ENCODE data around the gene RORB. TPM values are rescaled to one million over a fixed set of nuclear protein-coding genes. Genes with fewer than 3 reads are reported as not detected.

RORB gene
- total and polyA plus RNA-seq, 2 donors (not counting 1 experiment from before 2014, with no cell fraction given) = 0.24 to 4.3 TPM

DNA sequence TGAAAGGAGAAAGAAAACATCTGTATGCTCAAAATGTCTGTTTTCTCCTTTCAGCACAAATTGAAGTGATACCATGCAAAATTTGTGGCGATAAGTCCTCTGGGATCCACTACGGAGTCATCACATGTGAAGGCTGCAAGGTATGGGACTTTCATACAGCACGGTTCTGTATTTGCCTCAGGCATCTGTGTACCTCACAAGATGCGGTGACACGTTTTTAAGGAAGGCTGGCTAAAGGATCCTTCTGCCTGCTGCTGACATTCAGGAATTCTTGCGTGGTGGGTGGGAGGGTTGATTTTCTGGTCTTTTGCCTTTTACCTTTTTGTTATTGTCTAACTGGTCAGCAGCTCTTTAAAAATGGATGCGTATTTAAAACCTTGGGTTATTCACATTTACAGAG lies 133.1 kb downstream of the RORB start:
- no peaks in the 10 kb centered on the region for H4K20me1 ChIP-seq (ENCODE audit: control insufficient read depth, extremely low read depth, insufficient read depth, low read length)
- DNase-seq (ENCODE audit: low read depth in 2 of 2) = no peak

DNA sequence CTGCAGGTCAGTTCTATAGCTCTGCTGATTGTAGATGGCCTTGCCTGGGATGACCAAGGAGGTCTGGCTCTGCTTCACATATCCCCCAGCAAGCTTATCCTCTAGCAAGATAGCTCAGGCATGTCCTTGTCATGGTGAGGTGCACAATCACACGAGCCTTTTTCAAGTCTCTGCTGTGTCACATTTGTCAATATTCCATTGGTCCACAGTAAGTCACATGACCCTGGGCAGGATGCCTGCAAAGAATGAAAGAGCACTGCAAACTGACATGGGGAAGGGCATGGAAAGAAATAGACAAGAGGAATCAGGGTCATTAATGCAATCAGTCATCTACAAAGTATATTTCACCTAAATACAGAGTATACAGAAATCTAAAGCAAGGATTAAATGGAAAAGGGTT lies 142.0 kb downstream of the RORB start:
- Histone ChIP-seq H4K20me1 (ENCODE audit: control insufficient read depth, extremely low read depth, insufficient read depth, low read length) (no peaks in the 10 kb centered on the region), H3K27me3 (ENCODE audit: control insufficient read depth, insufficient read depth, low read length) (no peaks in the 10 kb centered on the region), H3K36me3 (ENCODE audit: control insufficient read depth, insufficient read depth, low read length) (no peaks in the 10 kb centered on the region), H3K9me3 (ENCODE audit: control insufficient read depth, insufficient read depth, low read depth, low read length) (no peaks in the 10 kb centered on the region), H3K27ac (ENCODE audit: insufficient read depth, low read length) (no peak overlapping the region), H3K4me1 (ENCODE audit: control insufficient read depth, extremely low read depth, insufficient read depth, low read length) (no peaks in the 10 kb centered on the region), H2AFZ (ENCODE audit: low read length) (no peak overlapping the region), H3K4me3 (replicated peaks in 1 of 4; ENCODE audit: control extremely low read depth in 1 of 4, insufficient read depth in 1 of 4, low read depth in 3 of 4, low read length in 4 of 4) (no peak overlapping the region), H3K9ac (ENCODE audit: insufficient read depth, low read length) (no peak overlapping the region), H3K4me2 (ENCODE audit: extremely low read depth, insufficient read depth, low read length) (no peak overlapping the region), H3K79me2 (ENCODE audit: control insufficient read depth, insufficient read depth, low read length) (no peaks in the 10 kb centered on the region)
- no peak for DNase-seq (ENCODE audit: low read depth in 2 of 2)
- TF ChIP-seq EZH2 (IDR thresholded peaks at IDR 0.05; ENCODE audit: low read length, missing control alignments) = no peak
- TF ChIP-seq, protein P1, sequence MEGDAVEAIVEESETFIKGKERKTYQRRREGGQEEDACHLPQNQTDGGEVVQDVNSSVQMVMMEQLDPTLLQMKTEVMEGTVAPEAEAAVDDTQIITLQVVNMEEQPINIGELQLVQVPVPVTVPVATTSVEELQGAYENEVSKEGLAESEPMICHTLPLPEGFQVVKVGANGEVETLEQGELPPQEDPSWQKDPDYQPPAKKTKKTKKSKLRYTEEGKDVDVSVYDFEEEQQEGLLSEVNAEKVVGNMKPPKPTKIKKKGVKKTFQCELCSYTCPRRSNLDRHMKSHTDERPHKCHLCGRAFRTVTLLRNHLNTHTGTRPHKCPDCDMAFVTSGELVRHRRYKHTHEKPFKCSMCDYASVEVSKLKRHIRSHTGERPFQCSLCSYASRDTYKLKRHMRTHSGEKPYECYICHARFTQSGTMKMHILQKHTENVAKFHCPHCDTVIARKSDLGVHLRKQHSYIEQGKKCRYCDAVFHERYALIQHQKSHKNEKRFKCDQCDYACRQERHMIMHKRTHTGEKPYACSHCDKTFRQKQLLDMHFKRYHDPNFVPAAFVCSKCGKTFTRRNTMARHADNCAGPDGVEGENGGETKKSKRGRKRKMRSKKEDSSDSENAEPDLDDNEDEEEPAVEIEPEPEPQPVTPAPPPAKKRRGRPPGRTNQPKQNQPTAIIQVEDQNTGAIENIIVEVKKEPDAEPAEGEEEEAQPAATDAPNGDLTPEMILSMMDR (conservative IDR thresholded peaks at IDR 0.05 in 1 of 2, IDR thresholded peaks at IDR 0.05 in 1 of 2; ENCODE audit: low read depth in 1 of 2, low read length in 2 of 2) = no peak

More for the DNA sequence above, 133.1 kb downstream of the RORB start:
- Histone ChIP-seq H3K27me3 (ENCODE audit: control insufficient read depth, insufficient read depth, low read length) (no peaks in the 10 kb centered on the region), H3K9ac (ENCODE audit: insufficient read depth, low read length) (no peak overlapping the region), H3K36me3 (ENCODE audit: control insufficient read depth, insufficient read depth, low read length) (no peaks in the 10 kb centered on the region), H3K9me3 (ENCODE audit: control insufficient read depth, insufficient read depth, low read depth, low read length) (no peaks in the 10 kb centered on the region), H3K4me3 (replicated peaks in 1 of 4; ENCODE audit: control extremely low read depth in 1 of 4, insufficient read depth in 1 of 4, low read depth in 3 of 4, low read length in 4 of 4) (no peak overlapping the region), H3K4me2 (ENCODE audit: extremely low read depth, insufficient read depth, low read length) (no peak overlapping the region), H3K4me1 (ENCODE audit: control insufficient read depth, extremely low read depth, insufficient read depth, low read length) (no peaks in the 10 kb centered on the region), H3K27ac (ENCODE audit: insufficient read depth, low read length) (no peak overlapping the region), H2AFZ (ENCODE audit: low read length) (no peak overlapping the region), H3K79me2 (ENCODE audit: control insufficient read depth, insufficient read depth, low read length) (no peaks in the 10 kb centered on the region)
- no peak for TF ChIP-seq EZH2 (IDR thresholded peaks at IDR 0.05; ENCODE audit: low read length, missing control alignments)
- TF ChIP-seq, protein P1 (conservative IDR thresholded peaks at IDR 0.05 in 1 of 2, IDR thresholded peaks at IDR 0.05 in 1 of 2; ENCODE audit: low read depth in 1 of 2, low read length in 2 of 2) = no peak

DNA sequence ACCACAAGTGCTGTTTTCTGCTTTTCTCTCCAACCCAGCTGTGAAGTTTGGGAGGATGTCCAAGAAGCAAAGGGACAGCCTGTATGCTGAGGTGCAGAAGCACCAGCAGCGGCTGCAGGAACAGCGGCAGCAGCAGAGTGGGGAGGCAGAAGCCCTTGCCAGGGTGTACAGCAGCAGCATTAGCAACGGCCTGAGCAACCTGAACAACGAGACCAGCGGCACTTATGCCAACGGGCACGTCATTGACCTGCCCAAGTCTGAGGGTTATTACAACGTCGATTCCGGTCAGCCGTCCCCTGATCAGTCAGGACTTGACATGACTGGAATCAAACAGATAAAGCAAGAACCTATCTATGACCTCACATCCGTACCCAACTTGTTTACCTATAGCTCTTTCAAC lies 145.2 kb downstream of the RORB start:
- Histone ChIP-seq H3K79me2 (ENCODE audit: control insufficient read depth, insufficient read depth, low read length) (no peaks in the 10 kb centered on the region), H3K4me1 (ENCODE audit: control insufficient read depth, extremely low read depth, insufficient read depth, low read length) (no peaks in the 10 kb centered on the region), H4K20me1 (ENCODE audit: control insufficient read depth, extremely low read depth, insufficient read depth, low read length) (no peaks in the 10 kb centered on the region), H3K9ac (ENCODE audit: insufficient read depth, low read length) (no peak overlapping the region), H3K4me2 (ENCODE audit: extremely low read depth, insufficient read depth, low read length) (no peak overlapping the region), H3K27ac (ENCODE audit: insufficient read depth, low read length) (no peak overlapping the region), H2AFZ (ENCODE audit: low read length) (no peak overlapping the region), H3K9me3 (ENCODE audit: control insufficient read depth, insufficient read depth, low read depth, low read length) (no peaks in the 10 kb centered on the region), H3K27me3 (ENCODE audit: control insufficient read depth, insufficient read depth, low read length) (no peaks in the 10 kb centered on the region), H3K4me3 (replicated peaks in 1 of 4; ENCODE audit: control extremely low read depth in 1 of 4, insufficient read depth in 1 of 4, low read depth in 3 of 4, low read length in 4 of 4) (no peak overlapping the region), H3K36me3 (ENCODE audit: control insufficient read depth, insufficient read depth, low read length) (no peaks in the 10 kb centered on the region)
- TF ChIP-seq, protein P1 (conservative IDR thresholded peaks at IDR 0.05 in 1 of 2, IDR thresholded peaks at IDR 0.05 in 1 of 2; ENCODE audit: low read depth in 1 of 2, low read length in 2 of 2) = no peak
- no peak for TF ChIP-seq EZH2 (IDR thresholded peaks at IDR 0.05; ENCODE audit: low read length, missing control alignments)
- no peak for DNase-seq (ENCODE audit: low read depth in 2 of 2)
